GM18858 (cell line): Measurements from ENCODE around the gene L3MBTL4.
"Not testable (repeated sequence)": the region's sequence is repeated elsewhere in the genome, so short reads cannot be mapped to it uniquely, and the experiment has no call there.

ENCODE experiments used
- ATAC-seq: cut with Tn5 transposase; IDR thresholded peaks from one replicate; pipeline ENCODE4 v1.9.1; 2021; ENCODE audit not compliant: unreplicated experiment

Gene L3MBTL4

GRCh38 chr18:6115710-6116109, 299.0 kb downstream of the L3MBTL4 start:
- no peak for ATAC-seq

- no peak for ATAC-seq
Observed at GRCh38 chr18:6113650-6114049, 301.1 kb downstream of the L3MBTL4 start.

- ATAC-seq: no peak
Observed at GRCh38 chr18:6111726-6112125, 303.0 kb downstream of the L3MBTL4 start.

- ATAC-seq: no peak
Observed at GRCh38 chr18:6109743-6110142, 305.0 kb downstream of the L3MBTL4 start.

GRCh38 chr18:6107794-6108193, 306.9 kb downstream of the L3MBTL4 start:
- ATAC-seq: no peak

- no peak for ATAC-seq
Observed at GRCh38 chr18:6106091-6106685, 308.5 kb downstream of the L3MBTL4 start.

- no peak for ATAC-seq
Observed at GRCh38 chr18:6103741-6104140, 311.0 kb downstream of the L3MBTL4 start.

- ATAC-seq: no peak
Observed at GRCh38 chr18:6096730-6097129, 318.0 kb downstream of the L3MBTL4 start.

- no peak for ATAC-seq
Observed at GRCh38 chr18:6088432-6088831, 326.3 kb downstream of the L3MBTL4 start.

GRCh38 chr18:6086731-6087130, 328.0 kb downstream of the L3MBTL4 start:
- ATAC-seq: no peak

- ATAC-seq: no peak
Observed at GRCh38 chr18:6079406-6079805, 335.3 kb downstream of the L3MBTL4 start.

- ATAC-seq: no peak
Observed at GRCh38 chr18:6078877-6079276, 335.8 kb downstream of the L3MBTL4 start.

GRCh38 chr18:6072423-6072822, 342.3 kb downstream of the L3MBTL4 start:
- not testable (repeated sequence) for ATAC-seq

GRCh38 chr18:6069539-6069938, 345.2 kb downstream of the L3MBTL4 start:
- no peak for ATAC-seq

- ATAC-seq: peak; percentile 77
Observed at GRCh38 chr18:6069103-6069502, 345.6 kb downstream of the L3MBTL4 start.

GRCh38 chr18:6060149-6060548, 354.6 kb downstream of the L3MBTL4 start:
- ATAC-seq: no peak

GRCh38 chr18:6059551-6059950, 355.2 kb downstream of the L3MBTL4 start:
- no peak for ATAC-seq

GRCh38 chr18:6058941-6059340, 355.8 kb downstream of the L3MBTL4 start:
- ATAC-seq: no peak

- no peak for ATAC-seq
Observed at GRCh38 chr18:6057604-6058003, 357.1 kb downstream of the L3MBTL4 start.

- ATAC-seq: peak; percentile 75
Observed at GRCh38 chr18:6056171-6056910, 358.4 kb downstream of the L3MBTL4 start.

GRCh38 chr18:6055711-6056110, 359.0 kb downstream of the L3MBTL4 start:
- ATAC-seq: no peak

- ATAC-seq: no peak
Observed at GRCh38 chr18:6054256-6054842, 360.4 kb downstream of the L3MBTL4 start.
